HG03039 (cell line): ENCODE results near the gene KRTAP4-9.
"Not testable (repeated sequence)": the region's sequence is repeated elsewhere in the genome, so short reads cannot be mapped to it uniquely, and the experiment has no call there.

Experiments used
- ATAC-seq: cut with Tn5 transposase; IDR thresholded peaks from one replicate; pipeline ENCODE4 v1.9.1; 2021; ENCODE audit warnings: mild to moderate bottlenecking, moderate library complexity; ENCODE audit not compliant: unreplicated experiment

The KRTAP4-9 gene

DNA sequence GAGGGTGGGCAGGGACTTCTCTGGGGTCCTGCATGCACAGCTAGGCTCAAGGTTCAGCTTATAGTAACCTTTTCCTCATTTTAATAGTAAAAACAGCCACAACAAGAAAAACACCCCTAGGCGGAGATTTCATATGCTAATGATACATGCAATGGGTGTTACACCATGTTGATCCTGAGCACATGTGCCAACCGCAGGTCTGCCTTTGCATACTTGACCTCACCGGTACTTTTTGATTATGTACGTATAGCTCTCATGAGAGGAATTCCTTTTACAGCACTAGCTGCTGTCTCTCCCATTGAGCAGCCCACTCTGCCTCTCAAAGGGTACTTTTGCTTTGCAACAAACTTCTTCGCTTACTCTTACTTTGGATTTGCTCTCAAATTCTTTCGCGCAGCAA, 9.1 kb upstream of the KRTAP4-9 start:
- ATAC-seq: no peak

- no peak for ATAC-seq
Observed at GRCh38 chr17:41098042-41098441, 7.1 kb upstream of the KRTAP4-9 start, which contains the start of gene KRTAP4-8. KRTAP4-8 (minus strand) TSS chr17:41098142; CDS start chr17:41098084, 58 bp downstream.

GRCh38 chr17:41098481-41098880, 6.7 kb upstream of the KRTAP4-9 start:
- ATAC-seq: no peak

DNA sequence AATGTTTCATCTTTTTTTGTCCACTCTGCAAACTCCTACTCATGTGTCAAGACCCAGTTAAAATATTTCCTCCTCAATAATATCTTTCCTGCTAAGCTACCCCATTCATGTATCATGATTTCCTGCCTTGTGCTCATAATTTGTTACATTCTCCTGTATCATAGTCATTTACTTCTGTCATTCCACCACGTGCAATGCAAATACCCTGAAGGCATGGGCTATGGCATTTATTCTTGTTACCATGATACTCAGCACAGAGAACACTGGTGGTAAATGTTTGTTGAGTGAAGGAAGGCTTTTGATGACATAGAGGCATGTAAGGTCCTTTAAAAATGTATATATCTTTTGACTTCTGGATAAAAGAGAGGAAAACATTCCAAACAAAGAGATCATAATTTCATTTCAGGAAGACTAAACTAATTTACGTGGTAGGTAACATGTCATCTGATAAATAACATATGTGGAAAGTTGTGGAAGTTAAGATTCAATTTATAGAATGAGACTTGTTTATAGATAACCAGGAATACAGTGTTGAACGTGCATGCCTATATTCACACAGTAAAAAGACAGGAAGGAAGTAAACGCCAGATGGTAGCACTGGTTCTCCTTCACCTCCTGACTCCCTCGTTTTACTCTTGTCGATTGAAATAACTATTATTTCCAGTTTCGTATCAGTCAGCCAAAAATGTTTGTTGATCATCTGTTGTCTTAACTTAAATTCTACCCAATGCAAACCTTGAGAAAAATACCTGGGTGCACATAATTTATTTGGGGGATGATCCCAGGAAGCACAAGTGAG, 5.3 kb upstream of the KRTAP4-9 start:
- ATAC-seq: not testable (repeated sequence)

DNA sequence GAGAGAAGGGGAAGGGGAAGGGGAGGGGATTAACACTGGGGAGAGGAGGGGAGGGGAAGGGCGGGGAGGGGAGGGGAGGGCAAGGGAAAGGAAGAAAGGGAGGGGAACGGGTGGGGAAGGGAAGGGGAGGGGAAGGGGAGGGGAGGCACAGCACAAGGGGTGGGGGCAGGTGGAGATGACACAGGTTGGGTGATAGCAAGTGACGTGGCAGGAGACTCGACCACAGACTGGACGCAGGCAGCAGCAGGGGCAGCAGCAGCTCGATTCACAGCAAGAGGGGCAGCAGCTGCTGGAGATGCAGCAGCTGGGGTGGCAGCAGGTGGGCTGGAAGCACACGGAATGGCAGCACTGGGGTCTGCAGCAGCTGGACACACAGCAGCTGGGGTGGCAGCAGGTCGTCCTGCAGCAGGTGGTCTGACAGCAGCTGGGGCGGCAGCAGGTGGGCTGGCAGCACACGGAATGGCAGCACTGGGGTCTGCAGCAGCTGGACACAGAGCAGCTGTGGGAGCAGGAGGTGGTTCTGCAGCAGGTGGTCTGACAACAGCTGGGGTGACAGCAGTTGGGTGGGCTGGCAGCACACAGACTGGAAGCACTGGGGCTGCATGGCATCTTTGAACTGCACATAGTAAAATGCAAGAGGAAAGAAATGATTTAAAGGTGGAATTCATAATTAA, 3.5 kb upstream of the KRTAP4-9 start, which contains the start of gene KRTAP4-16:
TSS of gene KRTAP4-16 (minus strand) at position 624 of the 674 bp plus-strand sequence. CDS start at position 624, 0 bp downstream.
- no peak for ATAC-seq

- no peak for ATAC-seq
Observed at GRCh38 chr17:41103896-41104295, 1.3 kb upstream of the KRTAP4-9 start.

GRCh38 chr17:41104386-41105038, 677 bp upstream of the KRTAP4-9 start:
- ATAC-seq: not testable (repeated sequence)

- ATAC-seq: no peak
Observed at GRCh38 chr17:41107941-41108450, 2.8 kb downstream of the KRTAP4-9 start.

DNA sequence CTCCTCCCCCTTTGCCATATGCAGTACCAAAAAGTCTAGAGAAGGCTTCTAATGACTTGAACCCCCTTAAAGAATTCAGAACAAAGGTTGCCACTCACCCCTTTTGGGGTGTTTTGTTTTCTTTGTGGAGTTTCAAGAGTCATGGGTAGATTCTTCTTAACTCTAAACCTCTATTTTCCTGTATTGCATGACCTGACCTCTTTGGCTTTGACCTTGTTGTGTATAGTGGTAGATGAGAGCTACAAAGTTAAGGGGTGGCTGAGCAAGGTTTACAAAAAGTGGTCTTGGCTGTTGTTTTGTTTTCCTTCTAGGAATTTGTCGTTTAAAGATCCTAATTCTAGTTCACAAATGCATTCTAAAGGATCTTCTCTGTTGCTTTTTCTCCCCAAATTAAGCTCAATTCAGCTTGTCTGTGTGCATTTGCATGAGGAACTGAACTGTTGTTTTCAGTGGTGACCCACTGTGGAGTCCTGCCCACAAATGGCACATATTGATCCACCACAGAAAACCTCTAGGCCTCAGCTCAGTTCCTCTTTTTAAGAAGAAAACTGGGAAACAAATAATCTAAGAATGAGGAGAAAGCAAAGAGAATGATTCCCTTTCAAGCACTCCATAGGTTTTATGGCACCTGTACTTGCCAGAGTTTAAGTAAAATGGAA, 3.7 kb downstream of the KRTAP4-9 start:
- ATAC-seq: not testable (repeated sequence)

DNA sequence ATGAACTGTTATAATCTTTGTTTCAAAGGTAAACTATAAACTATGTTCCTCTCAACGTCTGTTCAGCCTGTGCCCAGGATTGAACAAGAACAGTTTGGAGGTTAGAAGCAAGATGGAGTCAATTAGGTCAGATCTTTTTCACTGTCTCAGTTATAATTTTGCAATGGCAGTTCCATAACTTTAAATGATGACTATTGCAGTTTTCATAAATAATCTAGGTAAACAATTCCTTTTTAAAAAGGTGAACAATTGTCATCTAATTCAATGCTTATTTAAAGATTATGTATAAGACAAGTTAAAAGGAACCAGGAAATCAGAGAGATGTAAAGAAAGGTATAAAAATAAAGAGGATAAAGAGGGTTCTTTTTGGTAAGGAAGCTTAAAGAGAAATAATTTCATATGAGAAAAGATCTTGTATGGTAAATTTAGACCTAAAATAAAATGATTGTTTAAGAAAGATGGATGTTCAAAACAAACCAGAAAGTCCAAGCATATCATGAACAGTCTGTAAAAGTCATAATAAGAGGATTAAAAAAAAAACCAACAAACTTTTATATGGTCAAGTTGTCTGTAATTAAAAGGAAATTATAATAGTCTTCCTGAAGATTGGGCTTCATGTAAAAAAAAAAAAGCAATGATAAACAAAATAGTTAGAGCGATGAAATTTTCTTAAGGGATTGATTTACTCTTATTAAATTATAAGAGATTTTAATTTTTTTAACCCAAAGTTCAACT, 6.1 kb downstream of the KRTAP4-9 start:
- no peak for ATAC-seq

GRCh38 chr17:41116297-41116696, 11.1 kb downstream of the KRTAP4-9 start:
- no peak for ATAC-seq

GRCh38 chr17:41117846-41118386, 12.7 kb downstream of the KRTAP4-9 start, which contains the start of gene KRTAP4-11:
KRTAP4-11 (minus strand) TSS chr17:41118373; CDS start chr17:41118315, 58 bp downstream.
- ATAC-seq: not testable (repeated sequence)

DNA sequence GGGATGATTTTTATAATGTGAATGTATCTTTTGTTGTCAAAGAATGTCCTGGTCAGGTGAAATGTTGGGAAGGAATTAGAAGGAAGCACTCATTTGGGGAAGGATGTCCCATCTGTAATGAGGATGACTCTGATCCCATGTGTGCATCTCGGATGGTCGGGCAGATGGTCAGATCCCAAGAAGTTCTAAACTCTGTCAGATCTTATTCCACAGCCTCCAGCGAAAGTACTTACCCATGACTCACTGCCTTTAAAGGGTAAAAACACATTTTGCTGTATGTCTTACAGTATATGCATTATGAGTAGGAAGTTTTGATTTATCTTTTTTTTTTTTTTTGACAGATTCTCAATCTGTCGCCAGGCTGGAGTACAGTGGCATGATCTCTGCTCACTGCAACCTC, 13.5 kb downstream of the KRTAP4-9 start:
- no peak for ATAC-seq

GRCh38 chr17:41119696-41120690, 14.8 kb downstream of the KRTAP4-9 start:
- not testable (repeated sequence) for ATAC-seq

DNA sequence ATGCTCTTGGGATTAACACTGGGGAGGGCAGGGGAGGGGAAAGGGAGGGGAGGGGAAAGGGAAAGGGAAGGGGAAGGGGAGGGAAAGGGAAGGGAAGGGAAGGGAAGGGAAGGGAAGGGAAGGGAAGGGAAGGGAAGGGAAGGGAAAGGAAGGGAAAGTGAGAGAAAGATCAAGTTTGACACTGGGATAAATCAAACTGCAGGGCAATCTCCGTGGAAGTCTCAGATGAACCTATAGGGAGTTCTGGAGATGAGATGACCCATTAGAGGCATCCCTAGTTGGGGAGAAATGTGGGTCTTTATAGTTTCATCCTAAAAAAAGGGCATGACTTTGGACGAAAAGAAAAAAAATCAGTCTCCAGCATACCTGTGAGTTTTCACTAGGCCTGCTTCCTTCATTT, 16.6 kb downstream of the KRTAP4-9 start:
- ATAC-seq: no peak

- ATAC-seq: not testable (repeated sequence)
Observed at GRCh38 chr17:41123292-41123990, 18.3 kb downstream of the KRTAP4-9 start.

DNA sequence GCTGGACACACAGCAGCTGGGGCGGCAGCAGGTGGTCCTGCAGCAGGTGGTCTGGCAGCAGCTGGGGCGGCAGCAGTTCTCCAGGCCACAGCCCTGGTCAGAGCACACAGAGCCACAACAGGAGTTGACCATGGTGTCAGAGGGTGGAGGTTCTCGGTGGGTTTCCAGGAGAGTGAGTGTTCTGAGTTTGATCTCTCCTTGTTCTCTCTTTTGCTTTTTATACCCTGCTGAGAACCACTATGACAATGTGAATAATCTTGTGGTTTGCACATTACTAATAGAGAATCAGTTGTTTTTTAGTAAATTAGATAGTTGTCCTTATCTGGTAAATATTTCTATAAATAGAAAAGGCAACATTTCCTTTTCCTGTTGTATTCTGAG, 18.8 kb downstream of the KRTAP4-9 start, which contains the start of gene KRTAP4-12:
TSS of gene KRTAP4-12 (minus strand) at position 192 of the 381 bp plus-strand sequence. CDS start at position 132, 60 bp downstream.
- not testable (repeated sequence) for ATAC-seq

GRCh38 chr17:41125064-41125463, 19.9 kb downstream of the KRTAP4-9 start:
- ATAC-seq: no peak
